ENCODE measurements around the gene SLC22A17. TPM values are rescaled to one million over a fixed set of nuclear protein-coding genes. Genes with fewer than 3 reads are reported as not detected.
A peak's percentile ranks its signal among the peaks of the same experiment; 100 is the strongest.

The SLC22A17 gene
- total and polyA plus RNA-seq, 2 of the 13 experiments (the other 11 are each of a cell fraction or from before 2014, with no cell fraction given) = 0.95 to 1.1 TPM

DNA sequence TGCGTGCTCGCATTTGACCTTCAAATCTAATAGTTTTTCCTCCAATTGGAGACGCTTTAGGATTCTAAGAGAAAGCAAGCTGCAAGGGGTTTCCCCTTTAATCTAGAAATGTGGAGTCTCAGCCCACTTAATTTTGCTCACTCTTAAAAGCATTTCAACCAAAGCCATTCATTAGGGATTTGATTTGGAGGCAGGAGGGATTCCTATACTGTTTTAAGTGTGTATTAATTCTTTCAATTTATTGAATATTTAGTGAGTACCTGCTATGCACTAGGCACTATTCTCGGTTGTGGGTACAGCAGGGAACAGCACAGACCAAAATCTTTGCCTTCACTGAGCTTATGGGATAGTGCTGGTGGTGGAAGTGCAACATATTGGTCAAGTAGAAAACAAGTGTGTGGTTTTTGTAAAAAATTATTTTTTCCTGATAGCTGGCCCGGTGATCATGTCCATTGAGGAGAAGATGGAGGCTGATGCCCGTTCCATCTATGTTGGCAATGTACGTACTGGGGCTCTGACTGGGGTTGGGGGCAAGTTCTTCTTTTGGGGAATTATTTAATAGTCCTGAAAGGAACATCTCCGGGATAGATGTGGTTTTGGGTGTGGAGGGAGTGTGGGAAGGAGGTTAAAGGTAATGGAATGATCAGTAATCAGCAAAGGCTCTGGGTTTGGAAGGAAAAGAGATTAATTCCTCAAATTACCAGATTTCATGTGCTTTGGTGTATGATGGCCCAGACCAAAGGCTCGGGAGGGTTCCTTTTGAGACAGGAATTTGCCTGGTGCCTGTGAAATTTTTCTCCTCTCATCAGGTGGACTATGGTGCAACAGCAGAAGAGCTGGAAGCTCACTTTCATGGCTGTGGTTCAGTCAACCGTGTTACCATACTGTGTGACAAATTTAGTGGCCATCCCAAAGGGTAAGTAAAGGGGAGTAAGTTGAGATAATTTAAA is 29.8 kb downstream of the SLC22A17 start (continued):
- TF ChIP-seq, protein P1, sequence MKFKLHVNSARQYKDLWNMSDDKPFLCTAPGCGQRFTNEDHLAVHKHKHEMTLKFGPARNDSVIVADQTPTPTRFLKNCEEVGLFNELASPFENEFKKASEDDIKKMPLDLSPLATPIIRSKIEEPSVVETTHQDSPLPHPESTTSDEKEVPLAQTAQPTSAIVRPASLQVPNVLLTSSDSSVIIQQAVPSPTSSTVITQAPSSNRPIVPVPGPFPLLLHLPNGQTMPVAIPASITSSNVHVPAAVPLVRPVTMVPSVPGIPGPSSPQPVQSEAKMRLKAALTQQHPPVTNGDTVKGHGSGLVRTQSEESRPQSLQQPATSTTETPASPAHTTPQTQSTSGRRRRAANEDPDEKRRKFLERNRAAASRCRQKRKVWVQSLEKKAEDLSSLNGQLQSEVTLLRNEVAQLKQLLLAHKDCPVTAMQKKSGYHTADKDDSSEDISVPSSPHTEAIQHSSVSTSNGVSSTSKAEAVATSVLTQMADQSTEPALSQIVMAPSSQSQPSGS (CRISPR knock-in tag; IDR thresholded peaks at IDR 0.05) = no peak
- TF ChIP-seq ZNF3 (CRISPR knock-in tag; IDR thresholded peaks at IDR 0.05) (peak; percentile 52; the same call in 1 of the 2 replicates), ZNF253 (CRISPR knock-in tag; IDR thresholded peaks at IDR 0.05; ENCODE audit: borderline replicate concordance) (no peak), HES4 (CRISPR knock-in tag; IDR thresholded peaks at IDR 0.05; ENCODE audit: borderline replicate concordance) (no peak), TCF7L2 (IDR thresholded peaks at IDR 0.05; ENCODE audit: low read depth, low read length) (no peak), ZNF547 (CRISPR knock-in tag; IDR thresholded peaks at IDR 0.05) (peak; percentile 25; the same call in 1 of the 2 replicates), HOXA3 (CRISPR knock-in tag; IDR thresholded peaks at IDR 0.05) (no peak), AHR (CRISPR knock-in tag; IDR thresholded peaks at IDR 0.05) (no peak; the same call in 1 of the 2 replicates), TP53 (CRISPR knock-in tag; conservative IDR thresholded peaks at IDR 0.05) (no peak), NPAS2 (CRISPR knock-in tag; IDR thresholded peaks at IDR 0.05; ENCODE audit: borderline replicate concordance) (no peak), ZNF605 (CRISPR knock-in tag; IDR thresholded peaks at IDR 0.05) (no peak; the same call in 1 of the 2 replicates), ESRRA (CRISPR knock-in tag; IDR thresholded peaks at IDR 0.05; ENCODE audit: low read depth) (no peak; the same call in 1 of the 2 replicates), PAF1 (CRISPR knock-in tag; IDR thresholded peaks at IDR 0.05) (no peak), WIZ (CRISPR knock-in tag; IDR thresholded peaks at IDR 0.05) (peak; percentile 14; the same call in 1 of the 2 replicates), ZNF775 (CRISPR knock-in tag; IDR thresholded peaks at IDR 0.05; ENCODE audit: borderline replicate concordance) (no peak), ZNF510 (CRISPR knock-in tag; IDR thresholded peaks at IDR 0.05; ENCODE audit: low read depth) (0 out of 2 replicates have a peak, but pooled peaks have one; percentile 32), TAF15 (IDR thresholded peaks at IDR 0.05; ENCODE audit: low read depth, low read length, poor library complexity, severe bottlenecking) (no peak), NR2F1 (CRISPR knock-in tag; IDR thresholded peaks at IDR 0.05) (no peak), SIN3B (IDR thresholded peaks at IDR 0.05; ENCODE audit: low read length) (no peak), U2AF1 (optimal IDR thresholded peaks at IDR 0.05; ENCODE audit: low read depth, low read length) (peak; percentile 28)
- TF ChIP-seq, protein P2, sequence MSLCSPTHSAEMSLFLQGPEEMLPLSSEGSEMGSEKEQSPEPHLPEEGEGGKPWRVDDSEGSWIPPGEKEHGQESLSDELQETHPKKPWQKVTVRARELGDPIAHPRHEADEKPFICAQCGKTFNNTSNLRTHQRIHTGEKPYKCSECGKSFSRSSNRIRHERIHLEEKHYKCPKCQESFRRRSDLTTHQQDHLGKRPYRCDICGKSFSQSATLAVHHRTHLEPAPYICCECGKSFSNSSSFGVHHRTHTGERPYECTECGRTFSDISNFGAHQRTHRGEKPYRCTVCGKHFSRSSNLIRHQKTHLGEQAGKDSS (CRISPR knock-in tag; IDR thresholded peaks at IDR 0.05; ENCODE audit: borderline replicate concordance, low read depth) = peak; percentile 82
- TF ChIP-seq, protein P3, sequence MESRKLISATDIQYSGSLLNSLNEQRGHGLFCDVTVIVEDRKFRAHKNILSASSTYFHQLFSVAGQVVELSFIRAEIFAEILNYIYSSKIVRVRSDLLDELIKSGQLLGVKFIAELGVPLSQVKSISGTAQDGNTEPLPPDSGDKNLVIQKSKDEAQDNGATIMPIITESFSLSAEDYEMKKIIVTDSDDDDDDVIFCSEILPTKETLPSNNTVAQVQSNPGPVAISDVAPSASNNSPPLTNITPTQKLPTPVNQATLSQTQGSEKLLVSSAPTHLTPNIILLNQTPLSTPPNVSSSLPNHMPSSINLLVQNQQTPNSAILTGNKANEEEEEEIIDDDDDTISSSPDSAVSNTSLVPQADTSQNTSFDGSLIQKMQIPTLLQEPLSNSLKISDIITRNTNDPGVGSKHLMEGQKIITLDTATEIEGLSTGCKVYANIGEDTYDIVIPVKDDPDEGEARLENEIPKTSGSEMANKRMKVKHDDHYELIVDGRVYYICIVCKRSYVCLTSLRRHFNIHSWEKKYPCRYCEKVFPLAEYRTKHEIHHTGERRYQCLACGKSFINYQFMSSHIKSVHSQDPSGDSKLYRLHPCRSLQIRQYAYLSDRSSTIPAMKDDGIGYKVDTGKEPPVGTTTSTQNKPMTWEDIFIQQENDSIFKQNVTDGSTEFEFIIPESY (CRISPR knock-in tag; IDR thresholded peaks at IDR 0.05) = no peak
- TF ChIP-seq, protein P4, sequence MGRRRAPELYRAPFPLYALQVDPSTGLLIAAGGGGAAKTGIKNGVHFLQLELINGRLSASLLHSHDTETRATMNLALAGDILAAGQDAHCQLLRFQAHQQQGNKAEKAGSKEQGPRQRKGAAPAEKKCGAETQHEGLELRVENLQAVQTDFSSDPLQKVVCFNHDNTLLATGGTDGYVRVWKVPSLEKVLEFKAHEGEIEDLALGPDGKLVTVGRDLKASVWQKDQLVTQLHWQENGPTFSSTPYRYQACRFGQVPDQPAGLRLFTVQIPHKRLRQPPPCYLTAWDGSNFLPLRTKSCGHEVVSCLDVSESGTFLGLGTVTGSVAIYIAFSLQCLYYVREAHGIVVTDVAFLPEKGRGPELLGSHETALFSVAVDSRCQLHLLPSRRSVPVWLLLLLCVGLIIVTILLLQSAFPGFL (CRISPR knock-in tag; IDR thresholded peaks at IDR 0.05) = no peak
- TF ChIP-seq, protein P5, sequence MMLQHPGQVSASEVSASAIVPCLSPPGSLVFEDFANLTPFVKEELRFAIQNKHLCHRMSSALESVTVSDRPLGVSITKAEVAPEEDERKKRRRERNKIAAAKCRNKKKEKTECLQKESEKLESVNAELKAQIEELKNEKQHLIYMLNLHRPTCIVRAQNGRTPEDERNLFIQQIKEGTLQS (CRISPR knock-in tag; IDR thresholded peaks at IDR 0.05) = no peak
